EH (cell line): ENCODE results near the gene ZNF775.
A peak's percentile ranks its signal among the peaks of the same experiment; 100 is the strongest.

ENCODE experiments used
- DNase-seq: peaks from one replicate; pipeline ENCODE4 v3.0.0-alpha.2; 2015; ENCODE audit warnings: low read depth

The ZNF775 gene

DNA sequence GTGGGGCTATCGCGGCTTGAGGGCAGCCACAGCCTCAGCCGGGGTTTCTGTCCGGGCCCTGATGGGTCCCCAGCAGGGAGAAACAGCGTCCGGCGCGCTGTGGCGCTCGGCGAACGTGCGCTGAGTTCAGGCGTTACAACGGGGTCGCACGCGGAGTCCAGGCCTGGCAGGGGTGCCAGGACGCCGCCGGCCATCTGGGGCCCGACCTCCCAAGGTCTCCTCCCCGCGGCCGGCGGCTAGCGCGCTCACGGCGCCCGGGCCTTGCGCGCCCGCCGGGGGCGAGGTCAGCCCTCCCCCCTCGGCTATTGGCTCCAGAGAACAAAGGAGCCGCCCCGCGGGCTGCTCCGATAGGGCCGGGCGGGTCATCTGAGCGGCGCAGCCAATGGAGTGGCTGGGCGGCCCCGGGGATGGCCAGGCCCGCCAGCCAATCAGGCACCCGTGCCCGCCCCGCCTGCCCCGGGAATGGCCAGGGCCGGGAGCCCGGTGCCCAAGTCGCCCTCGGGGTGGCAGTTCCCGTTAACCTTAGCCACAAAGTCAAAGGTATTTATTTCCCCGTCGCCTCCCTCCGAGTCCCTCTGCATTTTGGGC is at the start of gene ZNF775:
Gene ZNF775, plus strand, starts transcription at position 478 of the 588 bp plus-strand sequence. CDS start 9,141 bp downstream, outside the sequence.
- peak; percentile 96 for DNase-seq

DNA sequence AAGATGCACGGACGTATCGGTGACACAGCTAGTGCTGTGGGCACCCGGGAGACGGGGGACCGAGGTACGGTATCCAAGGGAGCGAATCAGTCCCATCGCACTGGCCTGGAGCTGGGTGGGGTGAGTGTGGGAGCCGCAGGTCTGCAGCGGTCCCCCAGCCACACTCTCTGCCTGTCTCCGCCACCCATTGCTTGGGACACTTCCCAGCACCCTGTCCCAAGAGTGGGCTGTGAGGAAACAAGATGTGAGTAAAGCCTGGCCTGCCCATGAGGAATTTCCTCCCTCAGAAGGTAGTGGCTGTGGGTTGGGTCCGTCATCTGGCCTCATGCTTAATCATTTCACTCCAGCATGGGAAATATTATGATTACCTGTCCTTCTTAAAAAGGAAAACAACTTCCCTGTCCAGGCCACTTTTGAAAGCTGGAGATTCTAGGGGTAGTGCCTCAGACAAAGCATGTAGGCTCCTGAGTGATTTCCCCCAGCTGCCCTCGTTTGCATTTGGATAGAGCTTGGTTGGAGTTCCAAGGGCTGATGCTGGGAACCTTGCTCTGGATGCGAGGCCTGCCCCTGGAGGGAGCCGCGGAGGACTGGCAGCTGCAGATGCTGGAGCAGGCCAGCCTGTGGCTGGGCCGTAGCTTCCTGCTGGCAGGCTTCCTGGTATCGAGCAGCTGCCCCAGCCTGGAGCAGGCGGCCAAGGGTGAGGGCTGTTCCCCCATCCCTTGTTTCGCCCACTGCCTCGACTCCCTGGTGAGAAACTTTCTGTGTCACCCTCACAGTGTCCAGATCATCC is 49.6 kb upstream of the ZNF775 start:
- no peak for DNase-seq

DNA sequence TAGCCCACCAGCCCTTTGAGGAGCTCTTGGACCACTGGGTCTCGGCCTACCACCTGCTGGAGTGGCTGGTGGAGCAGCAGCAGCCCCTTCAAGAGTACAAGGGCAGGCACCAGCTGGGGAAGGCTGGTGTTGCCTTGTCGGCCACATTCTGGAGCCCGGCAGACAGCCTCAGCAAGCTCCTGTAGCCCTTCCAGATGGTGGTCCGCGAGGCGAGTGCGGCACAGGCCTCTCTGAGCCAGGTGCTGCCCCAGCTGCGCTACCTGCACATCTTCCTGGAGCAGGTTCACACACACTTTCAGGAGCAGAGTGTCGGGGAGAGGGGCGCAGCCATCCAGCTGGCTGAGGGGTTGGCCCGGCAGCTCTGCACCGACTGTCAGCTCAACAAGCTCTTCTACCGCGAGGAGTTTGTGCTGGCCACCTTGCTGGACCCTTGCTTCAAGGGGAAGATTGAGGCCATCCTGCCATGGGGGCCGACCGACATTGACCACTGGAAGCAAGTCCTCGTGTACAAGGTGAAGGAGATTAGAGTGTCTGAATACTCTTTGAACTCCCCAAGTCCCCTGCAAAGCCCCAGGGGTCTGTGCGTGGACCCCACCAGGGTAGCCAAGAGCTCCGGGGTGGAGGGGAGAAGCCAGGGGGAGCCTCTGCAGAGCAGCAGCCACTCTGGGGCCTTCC is 48.8 kb upstream of the ZNF775 start:
- no peak for DNase-seq

DNA sequence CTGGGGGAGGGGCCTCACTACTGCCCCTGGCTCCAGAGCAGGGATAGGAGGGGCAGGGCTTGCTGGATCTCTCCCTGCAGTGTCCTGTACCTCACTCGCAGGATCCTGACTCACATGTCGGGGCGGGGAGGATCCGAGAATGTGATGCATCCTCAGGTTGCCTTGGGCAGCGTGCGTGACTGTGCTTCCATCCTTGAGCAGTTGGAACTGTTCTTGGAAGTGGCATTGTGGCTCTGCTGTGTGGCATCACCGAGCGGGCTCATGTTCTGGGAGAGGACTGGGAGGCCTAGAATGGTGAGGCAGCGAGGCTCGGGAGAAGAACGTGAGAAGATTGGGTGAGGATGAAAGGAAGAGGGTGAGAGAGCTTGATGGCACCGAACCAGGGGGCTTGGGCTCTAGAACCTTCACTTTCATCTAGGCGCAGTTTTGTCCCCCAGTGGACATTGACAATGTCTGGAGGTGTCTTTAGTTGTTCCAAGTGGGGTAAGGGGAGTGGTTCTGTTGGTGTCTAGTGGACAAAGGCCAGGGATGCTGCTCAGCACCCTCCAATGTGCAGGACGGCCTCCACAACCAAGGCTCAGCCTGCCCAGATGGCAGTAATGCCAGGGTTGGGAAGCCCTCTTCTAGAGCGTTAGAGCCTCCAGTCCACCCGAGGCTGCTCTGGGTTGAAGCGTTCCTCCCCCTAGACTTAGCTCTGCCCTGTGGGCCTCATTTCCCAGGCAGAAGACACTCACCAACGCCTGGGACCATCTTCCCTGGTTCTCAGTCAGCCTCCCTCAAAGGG is 46.1 kb upstream of the ZNF775 start:
- DNase-seq = no peak

DNA sequence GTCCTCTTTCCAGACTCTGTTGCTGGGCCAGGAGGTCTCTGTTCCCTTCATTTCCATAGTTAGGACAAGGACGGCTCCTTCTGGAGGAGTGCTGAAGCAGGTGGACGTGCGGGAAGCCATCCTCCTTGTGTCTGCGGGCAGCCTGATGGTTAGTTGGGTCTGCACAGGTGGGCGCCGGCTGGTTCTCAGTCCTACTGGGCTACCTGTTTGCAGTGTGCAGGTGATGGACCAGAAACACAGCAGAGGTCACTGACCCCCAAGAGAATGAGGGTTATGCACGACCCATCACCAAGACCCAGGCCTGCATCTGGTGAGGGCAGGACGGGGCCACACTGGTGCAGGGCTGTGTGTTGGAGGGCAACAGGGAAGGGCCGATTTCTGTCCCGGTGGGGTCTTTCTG is 45.5 kb upstream of the ZNF775 start:
- DNase-seq = no peak

DNA sequence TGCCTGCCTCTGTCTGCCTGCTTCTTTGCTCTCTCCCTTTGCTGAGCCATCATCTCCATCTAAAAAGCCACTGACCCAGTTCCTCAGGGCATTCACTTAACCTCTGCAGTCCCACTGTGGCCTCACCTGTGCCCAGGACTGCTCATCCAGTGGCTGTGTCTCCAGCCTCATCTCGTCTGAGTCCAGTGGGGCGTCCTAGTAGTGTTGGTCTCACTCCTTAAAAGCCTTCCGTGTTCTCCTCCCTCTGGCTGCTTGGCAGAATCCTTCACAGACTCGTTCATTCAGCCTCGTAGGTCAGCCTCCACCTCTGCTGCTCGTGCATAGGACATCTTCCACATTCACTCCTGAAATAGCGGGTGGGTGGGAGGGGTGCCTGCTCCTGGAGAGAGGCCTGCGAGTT is 45.0 kb upstream of the ZNF775 start:
- no peak for DNase-seq

DNA sequence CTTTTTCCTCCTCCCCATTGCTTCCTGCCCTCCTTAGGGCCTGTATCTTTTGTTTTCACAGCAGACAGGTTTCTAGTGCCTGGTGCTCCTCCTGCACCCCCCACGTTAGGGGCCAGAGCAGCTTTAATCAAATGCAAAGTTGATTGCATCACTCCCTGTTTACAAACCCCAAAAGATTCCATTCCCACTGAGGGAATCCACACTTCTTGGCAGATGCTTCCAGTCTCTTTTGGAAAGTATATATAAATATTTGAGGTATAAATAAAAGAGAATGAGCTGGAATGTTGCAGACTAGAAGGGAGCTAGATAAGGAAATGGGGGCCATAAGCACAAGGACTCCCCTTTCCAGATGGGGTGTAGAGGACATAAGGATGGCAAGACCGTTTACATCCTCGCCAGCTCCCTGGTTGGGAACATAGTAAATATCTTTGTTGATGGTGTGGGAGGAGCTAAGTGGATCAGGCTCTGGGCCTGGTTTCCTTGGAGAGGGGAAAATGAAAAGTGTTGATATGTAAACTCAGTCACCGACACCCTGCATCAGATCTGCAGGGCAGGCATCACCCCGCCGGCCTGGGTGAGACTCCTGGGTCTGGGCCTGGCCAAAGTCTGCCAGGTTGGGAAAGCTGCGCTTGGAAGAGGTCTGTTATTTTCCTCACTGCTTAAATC is 43.9 kb upstream of the ZNF775 start:
- DNase-seq = peak; percentile 56

DNA sequence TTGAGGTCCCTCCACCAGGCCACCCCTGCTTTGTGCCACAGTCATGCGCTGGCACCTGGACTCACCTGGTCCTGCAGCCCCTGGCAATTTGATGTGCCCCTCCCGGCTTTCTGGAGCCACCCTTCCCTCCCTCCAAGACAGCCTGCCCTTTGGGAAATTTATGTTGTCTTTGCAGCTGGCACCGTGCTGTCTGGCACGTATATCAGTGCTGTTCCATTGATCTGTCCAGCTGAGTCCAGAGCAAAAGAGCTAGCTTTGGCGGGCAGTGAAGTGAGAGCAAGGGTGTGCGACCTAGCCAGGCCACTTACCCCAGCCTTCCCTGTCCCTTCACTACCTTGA is 43.4 kb upstream of the ZNF775 start:
- DNase-seq = no peak

DNA sequence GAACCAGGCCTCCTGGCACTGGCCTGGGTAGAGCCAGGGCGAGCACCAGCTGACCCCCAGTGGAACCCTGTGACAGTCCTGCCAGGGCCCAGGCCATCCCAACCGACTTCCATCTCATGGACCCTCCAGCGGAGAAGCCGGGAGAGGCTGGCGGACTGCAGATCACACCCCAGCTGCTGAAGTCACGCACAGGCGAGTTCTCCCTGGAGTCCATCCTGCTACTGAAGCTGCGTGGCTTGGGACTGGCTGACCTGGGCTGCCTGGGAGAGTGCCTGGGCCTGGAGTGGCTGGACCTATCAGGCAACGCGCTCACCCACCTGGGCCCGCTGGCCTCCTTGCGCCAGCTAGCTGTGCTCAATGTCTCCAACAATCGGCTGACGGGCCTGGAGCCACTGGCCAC is 42.4 kb upstream of the ZNF775 start:
- DNase-seq = no peak

DNA sequence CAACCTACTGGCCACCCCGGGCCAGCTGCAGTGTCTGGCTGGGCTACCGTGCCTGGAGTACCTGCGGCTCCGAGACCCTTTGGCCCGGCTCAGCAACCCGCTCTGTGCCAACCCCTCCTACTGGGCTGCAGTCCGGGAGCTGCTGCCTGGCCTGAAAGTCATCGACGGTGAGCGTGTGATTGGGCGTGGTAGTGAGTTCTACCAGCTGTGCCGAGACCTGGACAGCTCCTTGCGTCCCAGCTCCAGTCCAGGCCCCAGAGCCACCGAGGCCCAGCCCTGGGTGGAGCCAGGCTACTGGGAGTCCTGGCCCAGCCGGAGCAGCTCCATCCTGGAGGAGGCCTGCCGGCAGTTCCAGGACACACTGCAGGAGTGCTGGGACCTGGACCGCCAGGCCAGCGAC is 42.0 kb upstream of the ZNF775 start:
- DNase-seq = no peak

DNA sequence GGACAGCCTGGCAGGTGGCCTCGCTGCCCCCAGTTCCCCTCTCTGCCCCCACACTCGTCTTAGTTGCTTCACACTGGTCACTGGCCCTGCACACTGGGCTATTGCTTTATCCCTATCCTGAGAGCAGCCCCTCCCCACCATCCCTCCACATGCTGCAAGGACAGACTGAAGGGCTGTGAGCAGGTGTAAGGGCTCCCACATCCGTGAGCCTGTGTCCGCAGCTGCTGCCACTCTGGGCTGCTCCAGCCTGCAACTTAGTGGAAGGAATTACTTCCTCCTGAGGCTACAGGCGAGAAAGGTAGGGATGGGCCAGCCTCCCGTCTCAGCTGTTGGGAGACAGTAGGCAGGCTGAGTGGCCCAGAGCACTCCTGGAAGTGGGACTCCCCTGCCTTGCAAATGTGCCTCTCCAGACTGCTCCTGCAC is 41.5 kb upstream of the ZNF775 start:
- no peak for DNase-seq

DNA sequence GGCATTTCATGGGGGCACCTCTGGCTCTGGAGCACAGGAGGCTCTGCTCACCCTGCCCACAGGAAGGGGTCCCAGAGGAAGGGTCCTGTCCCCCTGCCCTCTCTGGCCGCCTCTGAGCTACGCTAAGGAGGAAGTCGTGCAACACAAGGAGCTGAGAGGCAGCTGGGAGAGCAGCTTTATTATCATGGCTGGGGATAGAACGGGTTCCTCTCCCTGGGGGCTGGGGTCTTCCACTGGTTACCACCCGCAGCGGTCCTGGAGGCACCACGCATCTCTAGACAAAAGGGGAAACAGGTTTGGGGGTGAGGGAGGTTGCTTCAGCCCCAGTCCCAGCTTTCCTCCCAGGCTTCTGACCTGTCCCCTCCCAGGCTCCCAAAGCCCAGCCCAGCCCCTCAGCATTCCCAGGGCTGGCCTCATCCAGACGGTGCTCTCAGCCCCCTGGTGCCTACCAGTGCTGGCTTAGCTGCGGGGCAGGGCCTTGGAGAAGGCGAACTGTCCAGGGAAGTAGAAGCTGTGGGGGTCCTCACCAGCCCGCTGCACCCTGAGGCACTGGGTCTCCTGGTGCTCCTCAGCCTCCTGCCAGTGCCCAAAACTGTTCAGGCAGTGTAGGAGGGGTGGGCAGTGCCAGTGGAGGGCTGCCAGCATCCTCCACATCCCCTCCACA is 40.8 kb upstream of the ZNF775 start:
- DNase-seq = no peak

DNA sequence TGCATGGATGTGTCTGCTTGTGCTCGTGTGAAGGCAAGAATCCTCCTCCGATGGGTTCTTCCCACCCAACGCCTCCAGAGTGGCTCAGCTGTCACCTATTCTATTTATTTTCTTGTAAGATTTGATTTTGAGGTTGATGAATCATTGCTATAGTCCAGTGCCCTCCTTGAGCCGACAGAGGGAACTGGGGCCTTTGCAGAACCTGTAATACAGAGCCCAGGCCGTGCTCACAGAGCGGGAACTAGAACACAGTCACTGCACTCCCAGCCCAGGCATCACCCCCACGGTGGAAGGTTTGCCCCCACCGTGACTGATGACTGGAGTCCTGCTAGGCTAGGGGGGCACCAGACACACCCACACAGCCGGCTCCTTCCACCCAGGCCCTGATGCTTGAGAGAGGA is 39.7 kb upstream of the ZNF775 start:
- no peak for DNase-seq

DNA sequence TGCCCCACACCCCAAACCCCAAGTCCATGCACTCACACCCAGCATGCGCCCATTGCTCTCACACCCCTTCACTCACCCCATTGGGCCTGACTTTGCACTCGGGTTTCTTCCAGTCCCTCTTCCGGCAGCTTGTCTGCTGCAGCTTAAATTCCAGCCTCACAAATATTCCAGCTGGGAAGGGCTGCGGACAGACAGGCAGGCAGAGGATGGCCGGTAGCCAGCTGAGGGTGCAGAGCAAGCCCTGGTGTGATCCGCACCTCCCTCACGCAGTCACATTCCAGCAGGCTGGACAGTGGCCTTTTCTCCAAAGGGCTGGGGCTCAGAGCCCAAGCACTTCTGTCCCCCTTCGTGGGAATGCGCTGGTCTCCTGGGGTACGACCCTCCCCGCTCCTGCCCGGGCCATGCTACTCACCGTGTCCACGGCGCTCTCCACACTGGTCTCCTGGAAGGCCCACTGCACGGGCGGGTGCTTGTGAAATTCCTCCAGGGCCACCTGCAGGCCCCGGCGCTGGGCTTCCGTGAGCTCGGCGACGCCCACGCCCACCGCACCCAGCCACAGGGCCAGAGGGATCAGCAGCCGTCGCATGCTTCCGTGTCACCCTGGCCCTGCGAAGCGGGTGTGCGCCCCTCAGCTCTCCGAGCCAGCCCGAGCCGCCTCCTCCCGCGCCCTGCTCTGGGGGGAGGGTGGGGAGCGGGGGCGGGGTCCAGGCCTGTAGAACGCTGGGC is 38.9 kb upstream of the ZNF775 start:
- DNase-seq = peak; percentile 64

DNA sequence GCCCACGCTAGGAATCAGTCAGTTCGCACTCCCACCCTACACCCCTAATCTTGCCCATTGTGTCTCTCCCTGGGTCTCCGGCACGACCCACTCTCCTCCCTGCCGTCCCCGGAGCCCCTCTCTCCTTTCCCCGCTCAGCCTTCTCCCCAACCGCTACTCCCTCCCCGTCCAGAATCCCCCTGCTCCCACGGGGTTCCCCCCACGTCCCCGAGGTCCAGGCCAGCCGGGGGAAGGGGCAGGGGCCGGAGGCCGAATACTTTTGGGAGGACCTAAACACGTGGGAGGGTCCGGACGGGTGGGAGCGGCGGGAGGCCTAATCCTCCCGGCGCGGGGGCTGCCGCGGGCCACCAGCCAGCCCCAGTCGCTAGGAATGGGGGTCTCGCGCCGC is 38.3 kb upstream of the ZNF775 start:
- no peak for DNase-seq

DNA sequence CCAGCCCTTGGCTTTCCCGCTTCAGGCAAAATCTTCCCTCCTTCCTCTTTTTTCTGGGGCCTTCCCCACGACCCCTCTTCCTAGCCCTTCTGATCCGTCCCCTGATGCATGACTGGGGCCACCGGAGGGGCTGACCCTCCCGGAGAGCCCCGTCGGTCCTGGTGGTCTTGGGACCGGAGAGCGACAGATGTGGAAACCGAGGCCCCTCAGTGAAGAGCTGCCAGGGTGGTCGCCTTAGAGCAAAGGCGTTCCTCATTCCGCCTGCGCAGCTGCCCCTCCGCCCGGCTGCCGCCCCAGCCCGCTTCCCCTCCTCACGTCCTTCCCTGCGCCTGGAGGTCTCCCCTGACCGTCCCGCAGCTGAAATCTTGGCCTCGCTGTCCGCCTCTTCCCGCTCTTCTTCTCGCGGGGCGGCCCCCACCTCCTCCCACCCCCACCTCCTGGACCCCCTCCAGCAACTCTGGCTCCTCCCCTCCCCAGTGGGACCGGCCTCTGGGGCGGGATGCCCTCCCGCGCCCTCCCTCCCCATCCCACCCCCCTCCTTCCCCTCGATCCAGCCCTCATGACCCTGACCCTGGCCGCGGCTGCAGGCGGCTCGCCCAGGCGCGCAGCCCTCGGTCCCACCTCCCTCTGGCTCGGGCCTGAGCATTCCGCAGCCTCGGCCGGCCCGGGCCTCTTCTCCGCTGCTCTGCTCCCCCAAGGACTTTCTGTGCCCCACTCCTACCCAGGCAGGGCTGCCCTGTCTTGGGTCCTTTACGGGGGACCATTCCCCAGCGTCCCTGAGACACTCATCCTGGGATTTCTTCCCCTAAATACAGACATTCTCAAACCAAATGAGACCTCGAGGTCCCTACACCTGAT is 37.6 kb upstream of the ZNF775 start, which contains the start of gene RARRES2:
Gene RARRES2, minus strand, starts transcription at position 367 of the 858 bp plus-strand sequence. CDS start 1,020 bp downstream, outside the sequence.
- DNase-seq = no peak

DNA sequence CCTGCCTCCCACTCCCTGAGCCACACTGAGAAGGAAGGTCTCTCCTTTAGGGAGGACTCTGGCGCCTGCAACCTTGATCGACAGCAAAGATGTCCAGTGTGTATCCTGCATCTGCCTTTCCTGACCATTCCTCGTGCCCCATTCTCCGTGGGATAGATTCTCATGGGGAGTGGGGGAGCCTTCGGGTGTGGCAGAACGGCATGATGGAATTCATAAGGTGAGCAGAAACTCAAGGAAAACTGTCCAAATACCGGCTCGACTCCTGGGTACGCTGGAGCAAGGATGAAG is 37.1 kb upstream of the ZNF775 start:
- DNase-seq = no peak

DNA sequence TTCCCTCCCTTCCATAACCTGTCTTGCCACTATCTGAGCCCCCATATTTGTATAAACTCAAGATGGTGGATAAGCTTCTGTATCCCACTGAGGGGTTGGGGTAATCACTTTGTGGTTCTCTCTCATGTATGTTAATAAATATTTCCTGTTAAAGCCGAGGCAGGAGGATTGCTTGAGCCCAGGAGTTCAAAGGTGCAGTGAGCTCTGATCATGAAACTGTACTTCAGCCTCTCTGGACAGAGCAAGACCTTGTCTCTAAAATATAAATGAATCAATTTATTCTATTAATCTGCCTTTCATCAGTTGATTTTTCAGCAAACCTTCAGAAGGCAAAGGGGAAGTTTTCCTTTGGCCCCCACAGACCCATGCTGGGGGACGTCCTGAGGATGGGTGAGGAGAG is 35.9 kb upstream of the ZNF775 start:
- DNase-seq = no peak

DNA sequence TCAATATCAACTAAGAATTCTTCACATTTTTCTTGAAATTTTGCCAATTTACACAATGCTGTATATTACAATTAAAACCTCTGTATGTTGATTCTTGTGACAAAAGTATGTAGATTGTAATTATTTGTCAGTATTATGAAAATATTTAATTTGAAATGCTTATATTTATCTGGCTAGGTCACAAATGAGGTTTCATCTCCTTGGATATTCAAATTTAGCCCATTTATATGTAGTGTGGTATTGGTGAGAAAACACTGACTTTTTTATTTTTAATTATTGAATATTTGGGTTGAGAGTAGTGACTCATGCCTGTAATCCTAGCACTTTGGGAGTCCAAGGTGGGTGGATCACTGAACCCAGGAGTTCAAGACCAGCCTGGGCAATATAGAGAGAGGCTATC is 34.8 kb upstream of the ZNF775 start:
- DNase-seq = no peak

DNA sequence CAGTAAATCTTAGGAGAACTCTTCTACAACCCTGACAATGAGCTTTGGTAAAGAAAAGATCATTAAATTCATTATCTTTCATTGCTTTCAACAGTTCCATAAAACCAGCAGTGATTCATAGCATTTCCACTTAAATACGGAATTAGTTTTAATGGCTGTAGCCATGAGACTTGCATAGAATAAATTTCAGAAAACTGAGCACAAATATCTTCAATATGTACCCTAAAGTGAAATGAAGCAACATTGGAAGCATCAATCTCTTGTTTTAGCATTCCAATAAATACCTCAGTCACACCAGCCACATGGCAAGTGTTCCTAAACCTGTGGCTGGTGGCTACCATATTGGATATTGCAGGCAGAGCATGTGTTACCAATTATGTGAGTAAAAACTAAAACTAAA is 34.1 kb upstream of the ZNF775 start:
- no peak for DNase-seq
